GM12891 (cell line): ENCODE measurements around the gene SLC45A1.
A peak's percentile ranks its signal among the peaks of the same experiment; 100 is the strongest.

Experiments used
- DNase-seq: peaks from one replicate; pipeline ENCODE4 v3.0.0; 2011; ENCODE audit warnings: low spot score; ENCODE audit not compliant: insufficient read length
- FAIRE-seq: peaks from 2 replicates; lab custom pipeline; 2011; peaks lifted over from hg19 to GRCh38; lab: Jason Lieb, UNC
- PAX5 ChIP-seq: IDR thresholded peaks from 2 replicates; pipeline ENCODE4 v1.6.1; 2011; ENCODE audit warnings: low read length, moderate library complexity, mild to moderate bottlenecking; ENCODE audit not compliant: insufficient read depth, severe bottlenecking
- POLR2A ChIP-seq: IDR thresholded peaks from 2 replicates; pipeline ENCODE4 v1.6.1; 2011; ENCODE audit warnings: low read depth, low read length, control low read depth
- POLR2AphosphoS5 ChIP-seq: IDR thresholded peaks from 2 replicates; pipeline ENCODE4 v1.6.1; 2011; ENCODE audit warnings: low read depth, low read length, control low read depth
- POU2F2 ChIP-seq: IDR thresholded peaks from 2 replicates; pipeline ENCODE4 v1.6.1; 2011; ENCODE audit warnings: low read depth, mild to moderate bottlenecking, control low read depth, low read length, moderate library complexity
- SPI1 ChIP-seq: IDR thresholded peaks from 2 replicates; pipeline ENCODE4 v1.6.1; 2011; ENCODE audit warnings: low read depth, low read length, control low read depth
- TAF1 ChIP-seq: IDR thresholded peaks from 2 replicates; pipeline ENCODE4 v1.6.1; 2011; ENCODE audit warnings: low read depth, low read length, control low read depth

The SLC45A1 gene

GRCh38 chr1:8285103-8285502, 32.8 kb upstream of the SLC45A1 start:
- FAIRE-seq (no peak), DNase-seq (no peak)
- TF ChIP-seq POU2F2 (no peak), POLR2AphosphoS5 (no peak), PAX5 (no peak), SPI1 (no peak), TAF1 (no peak), POLR2A (no peak)

GRCh38 chr1:8285965-8286364, 31.9 kb upstream of the SLC45A1 start:
- TF ChIP-seq TAF1 (no peak), POU2F2 (no peak), POLR2A (no peak), PAX5 (no peak), POLR2AphosphoS5 (no peak), SPI1 (no peak)
- FAIRE-seq (no peak), DNase-seq (no peak)

- DNase-seq (no peak), FAIRE-seq (no peak)
- TF ChIP-seq SPI1 (no peak), POU2F2 (no peak), TAF1 (no peak), POLR2AphosphoS5 (no peak), POLR2A (no peak), PAX5 (no peak)
Observed at GRCh38 chr1:8293118-8293517, 24.8 kb upstream of the SLC45A1 start.

- TF ChIP-seq POLR2A = no peak
- TF ChIP-seq TAF1 = no peak
- TF ChIP-seq PAX5 = no peak
- no peak for TF ChIP-seq POLR2AphosphoS5
- TF ChIP-seq SPI1 = no peak
- no peak for TF ChIP-seq POU2F2
- no peak for DNase-seq
- no peak for FAIRE-seq
Observed at GRCh38 chr1:8293641-8294169, 24.2 kb upstream of the SLC45A1 start.

- FAIRE-seq (no peak), DNase-seq (no peak)
- TF ChIP-seq POLR2AphosphoS5 (no peak), SPI1 (no peak), PAX5 (no peak), POLR2A (no peak), POU2F2 (no peak), TAF1 (no peak)
Observed at GRCh38 chr1:8294170-8294697, 23.7 kb upstream of the SLC45A1 start.

GRCh38 chr1:8297245-8297644, 20.7 kb upstream of the SLC45A1 start:
- DNase-seq (no peak), FAIRE-seq (peak; percentile 16)
- TF ChIP-seq POU2F2 = no peak
- TF ChIP-seq SPI1 = no peak
- no peak for TF ChIP-seq TAF1
- no peak for TF ChIP-seq PAX5
- no peak for TF ChIP-seq POLR2A
- no peak for TF ChIP-seq POLR2AphosphoS5

- DNase-seq = no peak
- no peak for TF ChIP-seq SPI1
- TF ChIP-seq PAX5 = no peak
- TF ChIP-seq POLR2AphosphoS5 = no peak
- no peak for TF ChIP-seq POU2F2
- no peak for TF ChIP-seq TAF1
- TF ChIP-seq POLR2A = no peak
- no peak for FAIRE-seq
Observed at GRCh38 chr1:8299963-8300362, 18.0 kb upstream of the SLC45A1 start.

- DNase-seq = no peak
- no peak for FAIRE-seq
Observed at GRCh38 chr1:8302081-8302956, 15.6 kb upstream of the SLC45A1 start.

GRCh38 chr1:8303141-8303540, 14.8 kb upstream of the SLC45A1 start:
- FAIRE-seq (no peak), DNase-seq (no peak)
- TF ChIP-seq POU2F2 = no peak
- TF ChIP-seq PAX5 = no peak
- no peak for TF ChIP-seq POLR2A
- TF ChIP-seq SPI1 = no peak
- TF ChIP-seq POLR2AphosphoS5 = no peak
- no peak for TF ChIP-seq TAF1

More at GRCh38 chr1:8302081-8302956, 15.6 kb upstream of the SLC45A1 start:
- TF ChIP-seq POLR2AphosphoS5 = no peak
- no peak for TF ChIP-seq POU2F2
- TF ChIP-seq POLR2A = no peak
- no peak for TF ChIP-seq TAF1
- TF ChIP-seq PAX5 = no peak
- TF ChIP-seq SPI1 = no peak

GRCh38 chr1:8303876-8304275, 14.0 kb upstream of the SLC45A1 start:
- DNase-seq (no peak), FAIRE-seq (no peak)
- no peak for TF ChIP-seq PAX5
- TF ChIP-seq SPI1 = no peak
- no peak for TF ChIP-seq POLR2AphosphoS5
- no peak for TF ChIP-seq TAF1
- TF ChIP-seq POU2F2 = no peak
- TF ChIP-seq POLR2A = no peak
